CD14-positive monocyte (primary cell): ENCODE measurements around the gene PDE4C. TPM values are rescaled to one million over a fixed set of nuclear protein-coding genes. Genes with fewer than 3 reads are reported as not detected.

Experiments
- DNase-seq, 3 donors: peaks; one replicate each; pipeline ENCODE4 v3.0.0-alpha.2; 2011 to 2022
- H2AFZ ChIP-seq: 2 replicates; pipeline ENCODE4 v1.6.0; 2012; ENCODE audit warnings: mild to moderate bottlenecking, low read depth, low read length, inconsistent platforms; ENCODE audit not compliant: insufficient read depth, poor library complexity, severe bottlenecking
- H3K27ac ChIP-seq, 2 donors: 1 replicate in 1 of 2; 2 replicates in 1 of 2; pipeline ENCODE4 v1.5.1; 2012 to 2013; ENCODE audit warnings: low read length in 2 of 2, control low read depth in 1 of 2, inconsistent platforms in 1 of 2, low read depth in 1 of 2, mild to moderate bottlenecking in 1 of 2
- H3K27me3 ChIP-seq, 2 donors: one replicate each; pipeline versions ENCODE4 v1.6.0 to v1.6.1; 2011 to 2013; ENCODE audit warnings: low read length in 2 of 2; ENCODE audit not compliant: control insufficient read depth in 2 of 2, insufficient read depth in 2 of 2
- H3K36me3 ChIP-seq, 2 donors: replicated peaks in 1 of 2; 1 replicate in 1 of 2; 2 replicates in 1 of 2; pipeline versions ENCODE4 v1.5.1 to v1.6.1; 2012 to 2013; ENCODE audit warnings: low read length in 2 of 2, control low read depth in 1 of 2, inconsistent platforms in 1 of 2, mild to moderate bottlenecking in 1 of 2; ENCODE audit not compliant: insufficient read depth in 2 of 2, control insufficient read depth in 1 of 2
- H3K4me1 ChIP-seq, 2 donors: 1 replicate in 1 of 2; 2 replicates in 1 of 2; pipeline versions ENCODE4 v1.5.1 to v1.6.1; 2012 to 2013; ENCODE audit warnings: low read length in 2 of 2, control low read depth in 1 of 2, inconsistent platforms in 1 of 2, mild to moderate bottlenecking in 1 of 2, moderate library complexity in 1 of 2; ENCODE audit not compliant: insufficient read depth in 2 of 2, control insufficient read depth in 1 of 2
- H3K4me2 ChIP-seq: replicated peaks from 2 replicates; pipeline ENCODE3; 2012; ENCODE audit warnings: low read length, moderate library complexity, mild to moderate bottlenecking; ENCODE audit not compliant: poor library complexity, severe bottlenecking; ENCODE audit errors: extremely low read depth
- H3K4me3 ChIP-seq, 3 experiments: fragments of 200-600 bp in 1 of 3; sonication (generic) in 1 of 3; replicated peaks in 1 of 3; 1 replicate in 2 of 3; 2 replicates in 1 of 3; pipeline ENCODE4 v1.5.1; 2011 to 2013; ENCODE audit warnings: low read length in 3 of 3, mild to moderate bottlenecking in 3 of 3, control low read depth in 2 of 3, low read depth in 2 of 3, inconsistent platforms in 1 of 3, moderate library complexity in 1 of 3
- H3K79me2 ChIP-seq: 2 replicates; pipeline ENCODE4 v1.6.0; 2012; ENCODE audit warnings: mild to moderate bottlenecking, control low read depth, inconsistent platforms, low read length, moderate library complexity; ENCODE audit not compliant: insufficient read depth
- H3K9ac ChIP-seq: 2 replicates; pipeline ENCODE4 v1.6.0; 2017; ENCODE audit warnings: low read length, mild to moderate bottlenecking; ENCODE audit not compliant: insufficient read depth, poor library complexity, severe bottlenecking
- H3K9me3 ChIP-seq, 2 donors: replicated peaks in 1 of 2; 1 replicate in 1 of 2; 2 replicates in 1 of 2; pipeline versions ENCODE4 v1.5.1 to v1.6.1; 2012 to 2013; ENCODE audit warnings: low read length in 2 of 2, control low read depth in 1 of 2; ENCODE audit not compliant: control insufficient read depth in 1 of 2, insufficient read depth in 1 of 2
- H4K20me1 ChIP-seq: 2 replicates; pipeline ENCODE4 v1.6.0; 2012; ENCODE audit warnings: mild to moderate bottlenecking, low read length, control low read depth, moderate library complexity; ENCODE audit not compliant: insufficient read depth
- H3K27ac Mint-ChIP-seq, 7 donors: one replicate each; pipeline ENCODE4 v1.8.0; 2020; ENCODE audit warnings: mild to moderate bottlenecking in 7 of 7, mixed read lengths in 7 of 7, moderate library complexity in 6 of 7, inconsistent platforms in 2 of 7
- H3K27me3 Mint-ChIP-seq, 3 donors: one replicate each; pipeline ENCODE4 v1.8.0; 2021 to 2022; ENCODE audit warnings: low read depth in 3 of 3, mild to moderate bottlenecking in 3 of 3, mixed read lengths in 3 of 3, moderate library complexity in 3 of 3, inconsistent platforms in 1 of 3
- H3K36me3 Mint-ChIP-seq, 2 donors: one replicate each; pipeline ENCODE4 v1.8.0; 2020; ENCODE audit warnings: mixed read lengths in 2 of 2, inconsistent platforms in 1 of 2, mild to moderate bottlenecking in 1 of 2
- H3K4me1 Mint-ChIP-seq: one replicate; pipeline ENCODE4 v1.8.0; 2020; ENCODE audit warnings: mild to moderate bottlenecking, mixed read lengths
- H3K4me3 Mint-ChIP-seq, 2 donors: one replicate each; pipeline ENCODE4 v1.8.0; 2020; ENCODE audit warnings: mild to moderate bottlenecking in 2 of 2, mixed read lengths in 2 of 2, moderate library complexity in 1 of 2
- H3K9me3 Mint-ChIP-seq, 7 donors: one replicate each; pipeline ENCODE4 v1.8.0; 2020 to 2022; ENCODE audit warnings: mixed read lengths in 7 of 7, mild to moderate bottlenecking in 6 of 7, moderate library complexity in 6 of 7, inconsistent platforms in 2 of 7
- WGBS: methylation state at CpG from one replicate; pipeline ENCODE4 v1.1.5; 2013; ENCODE audit warnings: missing lambda C conversion rate; ENCODE audit not compliant: insufficient coverage; 5-methylcytosine and 5-hydroxymethylcytosine counted together
- intact Hi-C, 2 donors: fragments of 100-400 bp; cut with micrococcal nuclease; formaldehyde crosslinking; loops; one replicate each; pipeline versions ENCODE4 v1.15.0 to v1.15.1; 2023
- polyA plus RNA-seq, 3 donors: library from polyadenylated mRNA; depleted of rRNA in 1 of 3; unstranded in 2 of 3; stranded (reverse) in 1 of 3; fragments of 300-500 nt in 2 of 3; fragments of >200 nt in 1 of 3; fragmentation: Illumina TruSeq in 2 of 3; gene quantifications; 1 replicate in 2 of 3; 2 replicates in 1 of 3; pipeline ENCODE4 v1.2.3, GENCODE V29; 2012 to 2021
- TF ChIP-seq, protein P1 (sequence below): fragments of 200-600 bp; IDR thresholded peaks from one replicate; pipeline ENCODE4 v1.8.0; 2022; ENCODE audit warnings: antibody characterized with exemption, mild to moderate bottlenecking

The PDE4C gene
- polyA plus RNA-seq, 3 donors, result not detected

DNA sequence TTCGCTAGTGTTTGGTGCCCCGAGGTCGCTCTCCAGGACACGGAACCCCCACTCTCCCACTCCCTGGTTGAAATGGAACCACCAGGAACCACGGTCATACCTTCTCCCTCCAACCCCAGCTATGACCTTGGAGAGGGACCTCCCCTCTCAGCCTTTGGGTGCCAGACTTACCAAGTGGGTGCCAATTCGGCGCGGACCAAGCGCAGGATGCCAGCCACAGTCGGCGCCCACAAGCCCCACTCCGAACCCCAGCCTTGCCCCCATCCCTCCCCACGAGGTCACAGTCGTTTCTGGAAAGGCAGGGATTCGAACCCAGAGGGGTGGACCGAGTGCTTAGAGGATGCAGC lies 910 bp downstream of the PDE4C start:
- TF ChIP-seq, protein P1, sequence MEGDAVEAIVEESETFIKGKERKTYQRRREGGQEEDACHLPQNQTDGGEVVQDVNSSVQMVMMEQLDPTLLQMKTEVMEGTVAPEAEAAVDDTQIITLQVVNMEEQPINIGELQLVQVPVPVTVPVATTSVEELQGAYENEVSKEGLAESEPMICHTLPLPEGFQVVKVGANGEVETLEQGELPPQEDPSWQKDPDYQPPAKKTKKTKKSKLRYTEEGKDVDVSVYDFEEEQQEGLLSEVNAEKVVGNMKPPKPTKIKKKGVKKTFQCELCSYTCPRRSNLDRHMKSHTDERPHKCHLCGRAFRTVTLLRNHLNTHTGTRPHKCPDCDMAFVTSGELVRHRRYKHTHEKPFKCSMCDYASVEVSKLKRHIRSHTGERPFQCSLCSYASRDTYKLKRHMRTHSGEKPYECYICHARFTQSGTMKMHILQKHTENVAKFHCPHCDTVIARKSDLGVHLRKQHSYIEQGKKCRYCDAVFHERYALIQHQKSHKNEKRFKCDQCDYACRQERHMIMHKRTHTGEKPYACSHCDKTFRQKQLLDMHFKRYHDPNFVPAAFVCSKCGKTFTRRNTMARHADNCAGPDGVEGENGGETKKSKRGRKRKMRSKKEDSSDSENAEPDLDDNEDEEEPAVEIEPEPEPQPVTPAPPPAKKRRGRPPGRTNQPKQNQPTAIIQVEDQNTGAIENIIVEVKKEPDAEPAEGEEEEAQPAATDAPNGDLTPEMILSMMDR, result no peak
- Histone ChIP-seq H3K9me3 (peaks cover 0 to 4% of the 10 kb centered on the region in 2 donors), H3K4me3 (no peak overlapping the region), H3K4me1 (peaks cover 14 to 22% of the 10 kb centered on the region in 2 donors), H3K79me2 (no peaks in the 10 kb centered on the region), H3K27ac (no peak overlapping the region), H4K20me1 (no peaks in the 10 kb centered on the region), H3K36me3 (no peaks in the 10 kb centered on the region), H3K27me3 (peaks cover 18 to 46% of the 10 kb centered on the region in 2 donors), H3K4me2 (no peak overlapping the region), H2AFZ (no peak overlapping the region), H3K9ac (no peak overlapping the region)
- H3K4me3 Mint-ChIP-seq, result peak overlapping the region in 1 of 2 donors; percentile 95
- intact Hi-C loops, result no loop called here
- no peak for DNase-seq
- H3K27me3 Mint-ChIP-seq, result peaks cover 45 to 69% (median 61%) of the 10 kb centered on the region in 3 donors
- H3K9me3 Mint-ChIP-seq, result peaks cover 0 to 12% (median 10%) of the 10 kb centered on the region in 7 donors
- peaks cover 23% of the 10 kb centered on the region for H3K4me1 Mint-ChIP-seq
- WGBS, result 19% methylated on average over 16 of the region's 16 CpGs
- H3K27ac Mint-ChIP-seq, result peak overlapping the region in 2 of 7 donors; percentile 19 to 73
- peaks cover 0 to 6% of the 10 kb centered on the region in 2 donors for H3K36me3 Mint-ChIP-seq

DNA sequence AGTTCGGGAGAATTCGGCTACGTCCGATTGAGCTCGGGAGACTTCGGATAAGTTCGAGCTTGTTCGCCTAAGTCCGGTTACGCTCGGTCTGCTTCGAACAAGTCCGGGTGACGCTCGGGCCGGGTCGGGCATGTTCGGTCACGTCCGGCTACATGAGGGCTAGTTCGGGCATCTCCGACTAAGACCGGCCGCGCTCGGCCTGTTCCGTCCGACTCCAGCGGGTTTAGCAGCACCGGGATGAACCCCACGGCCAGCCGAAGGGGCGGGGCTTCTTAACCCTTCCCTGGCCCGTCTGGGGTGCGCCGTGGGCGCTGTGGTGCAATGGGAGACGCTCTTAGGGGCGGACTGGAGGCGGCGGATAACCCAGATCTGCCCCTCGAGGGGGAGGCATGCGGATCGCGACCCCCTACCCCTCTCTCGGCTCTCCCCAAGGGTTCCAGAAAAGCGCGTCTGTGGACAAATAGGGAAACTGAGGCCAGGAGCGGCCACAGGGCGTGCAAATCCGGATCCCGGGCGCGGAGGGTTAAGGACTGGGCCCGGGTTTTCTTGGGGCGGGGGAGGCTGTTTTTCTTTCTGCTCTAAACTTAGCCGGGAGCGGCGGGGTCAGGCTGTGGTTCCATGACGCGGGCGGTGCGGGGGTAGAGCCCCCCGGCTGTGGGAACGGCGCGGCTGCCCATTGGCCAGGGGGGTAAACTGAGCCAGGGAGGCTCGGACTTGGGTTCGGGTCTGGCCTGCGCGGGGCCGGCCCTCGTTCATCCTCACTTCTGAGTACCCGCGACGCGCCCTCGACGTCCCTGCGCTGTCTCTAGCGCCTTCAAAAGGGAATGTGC lies 1.5 kb downstream of the PDE4C start:
- Histone ChIP-seq H3K4me1 (peaks cover 14 to 22% of the 10 kb centered on the region in 2 donors), H3K79me2 (no peaks in the 10 kb centered on the region), H3K9ac (peak overlapping the region; percentile 65), H3K36me3 (no peaks in the 10 kb centered on the region), H2AFZ (peak overlapping the region; percentile 94), H3K27me3 (peaks cover 18 to 52% of the 10 kb centered on the region in 2 donors), H3K27ac (peak overlapping the region; percentile 51 to 74), H3K9me3 (peaks cover 0 to 4% of the 10 kb centered on the region in 2 donors), H3K4me3 (peak overlapping the region; percentile 36 to 88 (median 62)), H3K4me2 (peak overlapping the region; percentile 85), H4K20me1 (no peaks in the 10 kb centered on the region)
- peaks cover 50 to 73% (median 66%) of the 10 kb centered on the region in 3 donors for H3K27me3 Mint-ChIP-seq
- TF ChIP-seq, protein P1, result no peak
- peak overlapping the region; percentile 81 to 96 (median 86) for H3K27ac Mint-ChIP-seq
- H3K4me3 Mint-ChIP-seq, result peak overlapping the region; percentile 90 to 95
- intact Hi-C loops, result no loop called here
- H3K36me3 Mint-ChIP-seq, result peaks cover 0 to 6% of the 10 kb centered on the region in 2 donors
- peak; percentile 96 to 97 (median 96) for DNase-seq
- H3K9me3 Mint-ChIP-seq, result peaks cover 0 to 12% (median 10%) of the 10 kb centered on the region in 7 donors
- peaks cover 23% of the 10 kb centered on the region for H3K4me1 Mint-ChIP-seq
- WGBS, result 3% methylated on average over 73 of the region's 81 CpGs
